HG03139 (cell line): ENCODE results near the gene C8G.

Experiments used
- ATAC-seq: cut with Tn5 transposase; IDR thresholded peaks from one replicate; pipeline ENCODE4 v1.9.1; 2021; ENCODE audit not compliant: unreplicated experiment

C8G gene

DNA sequence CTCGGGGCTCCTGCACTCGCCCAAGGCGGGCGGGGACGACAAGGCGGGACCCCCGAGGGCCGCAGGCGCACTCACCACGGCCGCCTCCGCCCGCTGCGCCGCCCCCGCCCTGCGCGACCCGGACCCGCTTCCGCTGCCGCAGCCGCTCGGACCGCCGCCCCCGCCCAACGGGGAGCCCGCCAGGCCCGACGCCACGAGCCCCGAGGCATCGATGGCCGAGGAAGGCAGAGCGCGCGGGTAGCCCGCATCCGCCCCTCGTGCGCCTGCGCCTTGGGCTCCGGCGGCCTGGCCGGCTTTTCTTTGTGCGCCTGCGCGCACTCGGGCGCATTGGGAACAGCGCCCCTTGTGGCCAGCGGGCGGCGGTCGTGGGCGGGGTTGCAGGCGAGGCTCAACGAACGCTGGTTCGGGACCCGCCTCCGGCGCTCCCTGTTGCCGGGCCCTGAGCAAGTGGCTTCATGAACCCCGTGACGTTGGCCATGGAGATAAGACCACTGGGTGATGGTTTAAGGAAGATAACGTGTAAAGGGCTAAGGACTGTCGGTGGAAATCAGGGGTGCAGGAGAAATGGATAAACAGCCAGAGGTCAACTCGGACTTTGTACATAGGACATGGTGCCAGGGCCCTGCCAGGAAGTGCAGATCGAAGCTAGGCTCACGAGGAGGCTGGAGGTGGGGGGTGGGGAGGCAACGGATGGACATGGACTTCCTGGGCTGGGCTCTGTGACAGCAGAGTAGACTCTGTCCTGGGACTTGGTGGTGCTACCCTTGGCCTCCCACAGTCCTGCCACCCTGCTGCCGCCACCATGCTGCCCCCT is at the start of gene C8G, which contains the start of gene FBXW5:
TSS of gene C8G (plus strand) at position 725 of the 814 bp plus-strand sequence. CDS start at position 803, 78 bp downstream.
TSS of gene FBXW5 (minus strand) at position 220 of the 814 bp plus-strand sequence. CDS start 655 bp downstream, outside the sequence.
- ATAC-seq: peak; percentile 66

DNA sequence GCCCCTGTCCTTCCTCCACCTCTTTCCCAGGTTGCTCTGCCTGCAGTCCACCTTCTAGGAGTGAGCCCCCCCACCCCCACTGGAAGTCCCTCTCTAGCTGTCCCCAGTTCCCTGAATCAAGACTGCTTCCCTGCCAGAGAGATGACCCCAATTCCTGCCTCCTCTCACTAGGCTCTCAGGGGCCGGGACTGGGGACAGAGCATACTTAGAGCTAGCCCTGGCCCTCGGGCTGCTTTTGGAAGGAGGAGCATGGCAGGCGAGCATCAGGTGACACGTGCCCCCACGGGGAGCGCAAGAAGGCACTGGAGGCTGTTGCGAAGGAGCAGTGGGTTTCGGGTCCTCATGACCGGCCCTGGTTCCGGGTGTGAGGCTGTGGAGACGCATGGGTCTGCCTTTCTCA is 49.0 kb upstream of the C8G start:
- ATAC-seq: no peak

DNA sequence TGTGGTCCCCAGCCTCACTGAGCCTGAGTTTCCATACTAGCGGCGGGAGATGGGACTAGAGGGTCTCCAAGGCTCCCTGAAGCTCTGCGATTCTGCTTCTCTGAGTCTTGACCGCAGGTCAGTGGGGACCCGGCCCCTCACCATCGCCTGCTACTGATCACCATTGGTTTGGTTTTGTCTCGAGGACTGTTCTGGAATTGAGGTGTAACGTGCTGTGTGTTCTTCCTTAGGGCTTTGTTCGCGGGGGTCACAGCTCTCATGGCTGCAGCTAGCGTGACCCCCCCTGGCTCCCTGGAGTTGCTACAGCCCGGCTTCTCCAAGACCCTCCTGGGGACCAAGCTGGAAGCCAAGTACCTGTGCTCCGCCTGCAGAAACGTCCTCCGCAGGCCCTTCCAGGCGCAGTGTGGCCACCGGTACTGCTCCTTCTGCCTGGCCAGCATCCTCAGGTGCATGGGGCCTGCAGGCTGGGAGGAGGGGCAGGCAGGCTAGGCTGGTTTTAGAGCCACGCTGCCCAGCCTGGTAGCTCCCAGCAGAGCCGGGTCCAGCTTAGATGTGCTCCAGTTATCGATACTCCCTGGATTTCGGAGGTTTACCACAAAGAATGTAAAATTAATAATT is 46.5 kb upstream of the C8G start:
- ATAC-seq: no peak

DNA sequence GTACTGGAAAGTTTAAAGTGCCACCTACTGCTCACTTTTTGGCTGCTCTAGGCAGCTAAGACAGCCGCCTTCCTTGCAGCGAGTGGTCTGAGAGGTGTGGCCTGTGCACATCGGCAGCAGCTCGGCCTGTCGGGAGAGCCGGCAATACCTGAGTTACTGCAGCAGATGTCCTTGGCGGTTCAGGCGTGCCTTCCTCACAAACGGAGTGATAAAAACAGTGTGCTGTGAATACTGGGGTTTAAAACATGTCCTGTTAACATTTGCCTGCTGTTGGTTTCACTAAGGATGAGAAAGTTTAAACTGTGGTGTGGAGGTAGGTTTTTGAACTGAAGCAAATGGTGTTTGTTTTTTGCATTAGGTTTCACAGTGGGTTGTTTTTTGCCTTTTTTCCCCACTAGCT is 45.8 kb upstream of the C8G start:
- ATAC-seq: no peak

DNA sequence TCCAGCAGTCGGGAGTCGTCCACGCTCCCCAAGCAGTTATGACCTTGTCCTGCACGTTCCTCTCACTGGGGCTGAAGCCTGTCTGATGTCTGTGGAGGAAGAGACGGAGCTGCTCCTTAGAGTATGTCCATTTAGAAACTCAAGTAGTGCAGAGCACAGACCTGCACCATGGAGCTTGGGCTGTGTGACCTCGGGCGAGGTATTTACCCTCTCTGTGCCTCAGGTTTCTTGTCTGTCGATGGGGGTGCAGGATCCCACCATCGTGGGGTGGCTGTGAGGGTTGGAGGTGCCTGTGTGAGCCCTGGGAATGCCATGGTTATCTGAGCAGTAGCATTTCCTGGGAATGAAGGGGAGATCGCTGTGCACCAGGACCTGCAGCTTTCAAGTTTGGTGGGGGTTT is 44.5 kb upstream of the C8G start:
- no peak for ATAC-seq

DNA sequence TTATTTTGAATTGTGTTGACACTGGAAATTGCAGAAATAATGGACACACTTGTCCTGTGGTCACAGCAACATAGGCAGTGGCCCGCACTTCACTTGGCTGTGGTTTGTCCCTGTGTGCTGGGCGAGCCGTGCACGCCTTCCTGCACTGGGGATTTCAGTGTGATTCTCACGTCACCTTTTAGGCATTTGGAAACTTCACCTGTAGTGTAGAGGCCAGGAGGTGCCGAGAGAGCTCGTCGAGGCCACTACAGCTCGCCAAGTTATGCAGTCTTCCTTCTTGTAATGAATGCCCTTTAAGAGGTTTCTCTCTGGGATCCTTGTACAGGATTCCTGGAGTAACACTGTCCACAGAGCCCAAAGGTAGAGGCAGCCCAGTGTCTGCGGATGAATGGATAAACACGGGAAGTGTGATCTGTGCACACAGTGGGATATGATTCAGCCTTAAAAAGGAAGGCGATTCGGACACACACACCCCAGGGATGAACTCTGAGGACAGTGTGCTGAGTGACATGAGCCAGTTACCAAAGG is 44.0 kb upstream of the C8G start:
- ATAC-seq: no peak

DNA sequence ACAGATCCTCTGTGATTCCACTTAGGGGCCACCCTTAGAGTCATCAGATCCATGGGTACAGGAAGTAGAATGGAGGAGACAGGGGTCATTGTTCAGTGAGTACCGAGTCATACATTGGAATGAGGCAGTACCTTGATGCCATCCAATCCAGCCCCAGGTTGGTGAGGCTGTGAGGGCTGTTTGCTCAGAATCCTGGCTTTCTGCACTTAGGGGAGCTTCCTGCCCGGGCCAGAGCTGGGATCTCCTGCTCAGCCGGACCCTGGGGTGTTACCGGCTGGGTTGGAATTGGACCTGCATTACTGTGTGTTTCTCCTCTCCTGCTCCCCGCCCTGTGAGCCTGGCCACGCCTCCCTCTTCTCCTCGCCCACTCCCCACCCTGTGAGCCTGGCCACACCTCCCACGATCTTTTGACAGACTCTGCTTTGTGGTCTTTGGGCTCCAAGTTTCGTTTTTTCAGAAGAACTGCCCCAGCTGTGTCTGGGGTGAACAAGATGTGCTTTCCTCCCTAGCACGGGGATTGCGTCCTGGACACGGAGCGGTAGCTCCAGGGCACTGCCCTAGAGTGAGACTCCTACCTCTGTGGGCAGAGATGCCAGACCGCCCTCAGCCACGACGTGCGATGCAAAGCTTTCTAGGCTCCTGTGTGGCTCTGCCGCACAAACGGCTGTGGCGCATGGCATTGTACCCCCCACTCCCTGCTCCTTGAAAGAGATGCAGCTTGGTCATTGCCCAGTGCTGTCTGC is 43.4 kb upstream of the C8G start:
- peak; percentile 47 for ATAC-seq

DNA sequence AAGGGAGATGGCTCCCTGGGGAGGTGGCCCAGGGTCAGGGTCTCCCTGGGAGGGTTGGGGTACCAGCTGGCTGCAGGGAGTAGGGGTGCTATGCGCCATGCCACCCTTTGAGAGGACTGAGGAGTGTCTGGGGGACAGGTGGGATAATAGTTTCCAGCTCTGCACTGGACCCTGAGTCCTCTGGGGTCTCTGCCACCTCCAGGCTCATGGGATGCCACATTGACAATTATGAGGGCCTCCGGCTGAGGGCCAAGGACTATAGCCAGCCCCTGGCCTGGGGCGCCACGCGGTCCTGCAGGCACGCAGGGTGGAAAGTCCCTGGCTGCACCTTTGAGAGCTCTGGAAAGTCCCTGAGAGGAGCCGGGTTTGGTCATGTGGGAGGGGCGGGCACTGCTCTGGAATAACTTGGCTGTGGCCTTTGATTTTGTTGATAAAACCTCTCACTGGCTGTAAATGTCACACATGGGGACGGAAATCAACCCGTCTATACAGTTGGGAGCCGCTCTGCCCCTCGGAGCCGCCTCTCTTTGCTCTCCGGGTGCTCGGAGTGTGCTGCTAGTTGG is 42.7 kb upstream of the C8G start:
- ATAC-seq: peak; percentile 51

DNA sequence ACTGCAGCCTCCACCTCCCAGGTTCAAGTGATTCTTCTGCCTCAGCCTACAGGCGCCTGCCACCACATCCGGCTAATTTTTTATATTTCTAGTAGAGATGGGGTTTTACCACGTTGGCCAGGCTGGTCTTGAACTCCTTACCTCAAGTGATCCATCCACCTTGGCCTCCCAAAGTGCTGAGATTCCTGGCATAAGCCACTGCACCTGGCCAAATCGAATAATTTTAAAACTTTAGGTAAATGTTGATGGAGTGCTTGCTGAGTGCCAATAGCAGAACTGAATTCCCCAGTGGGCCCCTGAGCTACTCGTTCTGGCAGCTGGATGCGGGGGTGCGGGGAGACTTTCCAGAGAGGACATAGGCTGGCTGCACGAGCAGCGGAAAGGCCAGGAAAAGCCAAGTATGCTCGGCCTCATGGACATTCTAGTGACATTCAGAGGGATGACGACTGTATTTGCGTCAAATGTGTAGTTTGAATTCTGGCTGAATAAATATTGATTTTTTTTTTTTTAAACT is 41.9 kb upstream of the C8G start:
- no peak for ATAC-seq

DNA sequence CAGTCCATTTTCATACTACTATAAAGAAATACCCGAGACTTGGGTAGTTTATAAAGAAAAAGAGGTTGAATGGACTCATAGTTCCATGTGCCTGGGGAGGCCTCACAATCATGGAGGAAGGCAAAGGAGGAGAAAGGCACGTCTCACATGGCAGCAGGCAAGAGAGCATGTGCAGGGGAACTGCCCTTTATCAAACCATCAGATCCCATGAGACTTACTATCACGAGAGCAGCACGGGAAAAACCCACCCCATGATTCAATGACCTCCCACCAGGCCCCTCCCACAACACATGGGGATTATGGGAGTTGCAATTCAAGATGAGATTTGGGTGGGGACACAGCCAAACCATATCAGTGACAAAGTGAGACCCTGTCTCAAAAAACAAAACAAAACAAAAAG is 38.8 kb upstream of the C8G start:
- ATAC-seq: no peak

DNA sequence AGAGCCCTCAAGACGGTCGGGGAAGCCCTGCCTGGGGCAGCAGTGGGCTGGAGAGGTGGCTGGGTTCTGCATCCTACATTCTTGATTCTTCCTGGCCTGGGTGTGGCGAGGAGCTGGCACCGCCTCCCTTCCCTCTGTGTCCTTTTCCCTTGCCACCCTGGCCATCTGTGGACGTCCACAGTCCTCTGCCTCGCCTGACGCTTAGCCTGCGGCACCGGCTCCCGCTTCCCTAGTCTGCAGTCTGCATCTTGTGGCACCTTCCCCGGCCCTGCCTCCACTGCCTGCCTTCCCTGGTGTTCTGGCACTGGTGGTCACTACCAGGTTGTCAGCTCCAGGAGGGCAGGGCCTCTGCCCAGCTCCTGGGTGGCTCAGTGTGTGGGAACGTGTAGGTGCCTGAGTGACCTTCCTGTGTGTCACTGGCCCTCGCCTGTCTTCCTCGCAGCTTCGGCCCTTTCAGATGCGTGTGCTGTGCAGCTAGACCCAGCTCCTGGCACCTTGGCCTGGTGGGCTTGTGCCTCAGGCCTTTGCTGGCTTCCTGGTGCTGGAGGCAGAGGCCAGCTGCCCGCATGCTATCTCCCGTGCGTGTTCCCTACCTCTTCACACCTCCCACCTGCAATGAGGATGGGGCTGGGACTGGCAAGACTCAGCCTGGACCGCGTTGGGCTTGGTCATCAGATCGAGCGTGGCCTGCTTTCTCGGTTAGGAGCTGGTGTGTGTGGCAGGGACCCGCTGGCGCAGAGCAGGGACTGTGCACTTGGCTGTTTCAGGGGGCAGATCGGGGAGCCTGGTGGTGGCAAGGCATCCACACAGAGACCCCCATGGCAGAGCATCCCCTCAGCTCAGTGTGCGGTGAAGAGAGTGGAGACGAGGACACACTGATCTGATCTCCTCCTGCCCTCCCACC is 37.8 kb upstream of the C8G start:
- no peak for ATAC-seq

DNA sequence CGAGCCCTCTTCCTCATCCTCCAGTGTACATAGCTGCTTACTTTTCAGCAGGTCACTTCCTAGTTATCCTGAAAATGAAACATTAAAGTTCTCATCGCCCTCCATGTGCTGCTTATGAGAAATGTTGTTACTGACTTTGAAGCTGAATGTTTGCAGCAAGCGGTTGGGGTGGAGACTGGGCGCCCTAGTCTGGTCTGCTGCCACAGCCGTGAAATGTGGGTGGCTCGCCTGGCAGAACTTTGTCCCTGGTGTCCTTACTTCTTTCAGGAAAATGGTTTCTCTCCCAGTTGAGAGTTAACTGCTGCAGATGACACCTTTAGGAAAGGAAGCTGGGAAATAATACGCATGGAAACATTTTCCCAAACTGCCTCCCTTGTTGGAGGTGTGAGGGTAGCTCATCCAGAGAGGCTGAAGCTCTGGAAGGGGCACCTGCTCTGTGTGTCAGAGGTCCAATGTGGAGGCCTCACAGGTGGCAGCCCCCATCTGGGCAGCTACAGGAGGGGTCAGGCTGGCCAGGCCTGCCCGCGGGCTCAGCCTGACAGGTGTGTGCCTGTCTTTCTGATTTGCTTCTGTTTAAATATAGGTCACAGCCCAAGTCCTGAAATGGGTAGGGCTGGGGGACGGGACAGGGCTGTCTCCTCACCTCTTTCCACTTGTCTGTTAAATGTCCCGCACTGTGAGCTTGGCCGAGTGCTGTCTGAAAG is 34.7 kb upstream of the C8G start:
- no peak for ATAC-seq

DNA sequence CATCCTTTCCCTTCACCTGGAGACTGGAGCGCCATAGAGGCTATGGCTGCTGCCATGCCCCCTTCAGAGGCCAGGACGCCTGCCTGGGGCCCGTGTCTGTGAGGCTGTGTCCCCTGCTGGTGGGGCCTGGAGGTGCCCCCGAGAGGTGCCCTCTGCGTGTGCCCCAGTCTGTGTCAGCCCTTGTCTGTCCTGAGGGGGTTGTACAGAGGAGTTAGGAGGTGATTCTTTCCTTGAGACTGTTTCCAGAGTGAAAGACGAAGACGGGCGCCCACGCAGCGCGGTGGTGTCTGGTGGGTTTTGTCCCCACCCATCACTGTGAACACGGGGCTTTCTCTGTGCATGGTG is 34.2 kb upstream of the C8G start:
- ATAC-seq: no peak

DNA sequence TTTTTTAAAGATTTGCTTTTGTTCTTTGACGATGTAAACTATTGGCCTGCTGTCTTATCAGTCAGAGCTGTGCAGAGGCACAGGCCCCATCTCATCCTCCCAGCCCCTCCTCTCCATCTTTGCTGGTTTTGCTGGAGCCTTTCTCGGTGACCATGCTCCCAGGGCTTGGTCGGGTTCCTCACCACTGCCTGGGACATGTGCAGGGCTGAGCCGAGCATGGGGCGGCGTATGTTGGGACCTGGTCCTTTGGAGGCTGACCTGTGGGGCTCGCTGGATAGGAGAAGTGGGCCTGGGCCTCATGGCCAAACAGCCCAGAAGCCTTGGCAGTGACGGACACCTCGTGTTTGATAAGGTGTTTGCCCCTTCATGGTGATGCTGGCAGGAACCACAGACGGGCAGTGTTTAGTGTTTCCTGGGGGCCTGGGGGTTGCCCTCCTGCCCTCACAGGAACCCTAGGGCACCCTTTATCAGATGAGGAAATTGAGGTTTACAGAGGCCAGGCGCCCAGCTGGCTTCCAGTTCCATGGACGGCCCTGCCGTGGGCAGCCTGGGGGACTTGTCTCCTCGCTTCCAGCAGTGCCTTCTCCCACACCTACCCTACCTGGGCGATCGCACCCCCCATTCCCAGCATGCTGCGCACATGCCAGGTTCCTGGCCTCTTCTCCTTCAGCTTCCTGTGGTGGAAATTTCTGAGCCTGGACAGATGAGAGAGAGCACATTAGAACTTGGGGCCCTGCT is 31.2 kb upstream of the C8G start:
- ATAC-seq: no peak

DNA sequence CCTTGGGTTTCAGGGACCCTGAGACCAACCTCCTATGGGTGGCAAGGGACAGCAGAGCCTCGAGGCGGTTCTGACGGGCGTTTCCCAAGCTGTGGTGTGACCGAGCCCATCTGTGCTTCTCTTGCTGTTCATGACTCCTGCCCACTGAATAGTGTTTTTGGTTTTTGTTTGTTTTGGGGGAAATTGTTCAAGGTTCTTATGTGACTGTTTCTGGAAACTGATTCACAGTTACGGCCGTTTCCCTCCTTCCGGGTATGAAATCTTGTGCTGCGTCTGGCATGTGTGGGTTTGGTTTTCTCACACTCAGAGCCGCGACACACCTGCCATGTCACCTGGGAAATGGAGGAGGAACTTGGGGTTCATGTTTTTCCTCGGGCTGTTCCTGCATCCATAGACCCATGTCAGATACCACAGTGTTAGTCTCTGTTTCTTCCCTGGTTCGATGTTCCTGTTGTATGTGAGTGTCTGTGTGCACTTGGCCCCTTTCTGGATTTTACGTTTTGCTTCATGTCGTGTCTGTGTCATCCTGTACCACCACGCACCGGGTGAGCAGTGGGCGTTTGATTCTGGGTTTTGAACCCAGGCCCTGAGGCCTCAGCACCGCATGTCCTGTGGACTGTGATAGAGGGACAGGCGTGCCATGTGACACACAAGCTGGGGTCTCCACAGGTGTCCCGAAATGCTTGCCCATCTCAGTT is 29.3 kb upstream of the C8G start:
- no peak for ATAC-seq

DNA sequence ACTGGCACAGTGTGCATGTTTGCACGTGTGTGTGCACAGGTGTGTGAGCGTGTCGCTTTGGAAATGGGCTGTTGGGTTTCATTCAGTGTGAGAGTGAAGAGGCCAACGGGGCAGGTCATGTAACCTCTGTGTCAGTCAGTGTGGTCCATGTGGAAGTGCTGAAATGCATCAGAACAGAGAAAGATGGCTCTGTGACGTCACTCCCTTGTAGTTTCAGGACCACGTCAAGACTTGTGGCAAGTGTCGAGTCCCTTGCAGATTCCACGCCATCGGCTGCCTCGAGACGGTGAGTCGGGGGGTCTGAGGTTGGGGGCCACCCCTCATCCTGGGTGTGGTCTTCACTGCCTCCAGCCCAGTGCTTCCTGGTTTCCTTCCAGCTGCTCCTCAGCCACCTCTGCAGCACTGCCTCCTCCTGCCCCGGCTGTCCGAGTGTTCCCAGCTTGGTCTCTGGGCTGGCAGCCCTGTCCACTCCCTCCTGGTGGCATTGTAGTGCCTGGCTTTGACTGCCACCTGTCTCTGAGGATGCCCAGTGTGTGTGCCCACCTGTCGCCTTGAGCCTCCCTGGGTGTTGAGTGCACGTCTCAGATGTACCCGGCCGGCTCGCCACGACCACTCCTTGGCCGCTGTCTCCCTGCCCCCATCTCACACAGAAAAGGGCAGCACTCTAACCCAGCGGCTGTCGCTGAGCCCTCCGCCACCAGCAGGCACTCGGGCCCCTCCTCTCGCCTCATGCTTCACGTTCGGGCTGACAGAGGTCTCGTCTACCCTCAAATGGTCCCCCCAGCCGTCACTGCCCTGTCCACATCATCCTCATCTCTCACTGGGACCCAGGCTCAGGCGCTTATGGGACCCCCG is 28.5 kb upstream of the C8G start:
- ATAC-seq: no peak

DNA sequence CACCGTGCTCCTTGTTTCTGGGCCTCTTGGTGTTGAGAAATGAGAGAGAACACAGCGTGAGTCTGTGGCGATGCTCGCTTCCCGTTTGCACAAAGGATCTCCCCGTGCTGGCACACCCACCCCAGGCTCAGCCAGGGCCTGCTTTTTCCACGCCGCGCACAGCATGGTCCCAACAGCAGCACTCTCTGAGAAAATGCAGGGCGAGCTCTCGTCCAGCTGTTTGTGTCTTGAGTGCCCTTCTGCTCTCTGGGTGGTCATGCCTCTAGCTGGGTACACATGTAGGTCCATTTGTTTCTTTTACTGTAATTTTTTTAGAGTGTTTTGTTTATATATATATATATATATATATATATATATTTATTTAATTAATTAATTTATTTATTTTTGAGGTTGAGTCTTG is 27.1 kb upstream of the C8G start:
- no peak for ATAC-seq
